ENCODE data around the gene FOSB. TPM values are rescaled to one million over a fixed set of nuclear protein-coding genes. Genes with fewer than 3 reads are reported as not detected.

Gene FOSB
- total RNA-seq, 1 donor from 2014 or later = 13.3 TPM

DNA sequence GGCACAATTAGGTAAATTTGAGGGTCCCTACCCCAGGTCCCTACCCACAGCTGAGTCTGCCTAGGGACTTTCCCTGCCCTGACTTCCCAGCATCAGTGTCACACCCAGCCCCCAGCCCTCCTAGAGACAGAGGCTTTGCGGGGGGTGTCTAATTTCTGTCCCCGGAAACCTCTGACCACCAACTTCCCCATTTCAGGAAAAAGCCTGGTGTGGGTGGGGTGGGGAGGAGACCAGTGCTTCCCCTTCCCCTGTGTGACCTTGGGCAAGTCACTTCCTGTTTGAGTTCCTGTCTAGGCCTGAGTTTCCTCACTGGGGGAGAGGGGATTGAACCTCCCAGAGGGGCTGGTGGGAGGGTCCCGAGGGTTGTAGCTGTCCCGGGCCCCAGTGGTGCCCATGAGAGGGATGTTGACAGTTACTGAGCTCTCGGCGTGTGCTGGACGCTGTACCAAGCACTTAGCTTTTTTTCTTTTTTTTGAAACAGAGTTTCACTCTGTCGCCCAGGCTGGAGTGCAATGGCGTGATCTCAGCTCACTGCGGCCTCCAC lies 47.4 kb downstream of the FOSB start:
- Histone ChIP-seq H2AFZ (ENCODE audit: low read depth, low read length) (no peak overlapping the region), H3K79me2 (ENCODE audit: insufficient read depth, low read length) (peaks cover 88% of the 10 kb centered on the region), H3K9me3 (ENCODE audit: insufficient read depth, low read depth, low read length) (no peaks in the 10 kb centered on the region), H3K36me3 (ENCODE audit: insufficient read depth, low read length) (peaks cover 32% of the 10 kb centered on the region), H3K27ac (ENCODE audit: low read depth, low read length) (no peak overlapping the region), H3K9ac (ENCODE audit: low read length) (no peak overlapping the region), H4K20me1 (ENCODE audit: insufficient read depth, low read length) (peaks cover 95% of the 10 kb centered on the region), H3K27me3 (ENCODE audit: insufficient read depth, low read length) (no peaks in the 10 kb centered on the region), H3K4me3 (ENCODE audit: insufficient read depth, low read depth, low read length) (no peak overlapping the region), H3K4me2 (ENCODE audit: low read length) (peak overlapping the region; percentile 10), H3K4me1 (ENCODE audit: insufficient read depth, low read length) (peaks cover 12% of the 10 kb centered on the region)
- Mint-ChIP-seq H3K9me3 (ENCODE audit: unreplicated experiment) (no peaks in the 10 kb centered on the region), H3K4me3 (ENCODE audit: unreplicated experiment) (peak overlapping the region; percentile 57), H3K27ac (ENCODE audit: unreplicated experiment) (peak overlapping the region; percentile 53), H3K36me3 (ENCODE audit: low read depth, unreplicated experiment) (peaks cover 22% of the 10 kb centered on the region), H3K4me1 (ENCODE audit: low read depth, unreplicated experiment) (peaks cover 21% of the 10 kb centered on the region), H3K27me3 (ENCODE audit: low read depth, unreplicated experiment) (no peaks in the 10 kb centered on the region)
- no peak for FAIRE-seq
- no peak for TF ChIP-seq EZH2 (IDR thresholded peaks at IDR 0.05; ENCODE audit: insufficient read depth, low read length)
- TF ChIP-seq, protein P1, sequence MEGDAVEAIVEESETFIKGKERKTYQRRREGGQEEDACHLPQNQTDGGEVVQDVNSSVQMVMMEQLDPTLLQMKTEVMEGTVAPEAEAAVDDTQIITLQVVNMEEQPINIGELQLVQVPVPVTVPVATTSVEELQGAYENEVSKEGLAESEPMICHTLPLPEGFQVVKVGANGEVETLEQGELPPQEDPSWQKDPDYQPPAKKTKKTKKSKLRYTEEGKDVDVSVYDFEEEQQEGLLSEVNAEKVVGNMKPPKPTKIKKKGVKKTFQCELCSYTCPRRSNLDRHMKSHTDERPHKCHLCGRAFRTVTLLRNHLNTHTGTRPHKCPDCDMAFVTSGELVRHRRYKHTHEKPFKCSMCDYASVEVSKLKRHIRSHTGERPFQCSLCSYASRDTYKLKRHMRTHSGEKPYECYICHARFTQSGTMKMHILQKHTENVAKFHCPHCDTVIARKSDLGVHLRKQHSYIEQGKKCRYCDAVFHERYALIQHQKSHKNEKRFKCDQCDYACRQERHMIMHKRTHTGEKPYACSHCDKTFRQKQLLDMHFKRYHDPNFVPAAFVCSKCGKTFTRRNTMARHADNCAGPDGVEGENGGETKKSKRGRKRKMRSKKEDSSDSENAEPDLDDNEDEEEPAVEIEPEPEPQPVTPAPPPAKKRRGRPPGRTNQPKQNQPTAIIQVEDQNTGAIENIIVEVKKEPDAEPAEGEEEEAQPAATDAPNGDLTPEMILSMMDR (IDR thresholded peaks at IDR 0.05; ENCODE audit: insufficient read depth, low read depth, low read length) = no peak
- DNase-seq (ENCODE audit: low read depth) = no peak

DNA sequence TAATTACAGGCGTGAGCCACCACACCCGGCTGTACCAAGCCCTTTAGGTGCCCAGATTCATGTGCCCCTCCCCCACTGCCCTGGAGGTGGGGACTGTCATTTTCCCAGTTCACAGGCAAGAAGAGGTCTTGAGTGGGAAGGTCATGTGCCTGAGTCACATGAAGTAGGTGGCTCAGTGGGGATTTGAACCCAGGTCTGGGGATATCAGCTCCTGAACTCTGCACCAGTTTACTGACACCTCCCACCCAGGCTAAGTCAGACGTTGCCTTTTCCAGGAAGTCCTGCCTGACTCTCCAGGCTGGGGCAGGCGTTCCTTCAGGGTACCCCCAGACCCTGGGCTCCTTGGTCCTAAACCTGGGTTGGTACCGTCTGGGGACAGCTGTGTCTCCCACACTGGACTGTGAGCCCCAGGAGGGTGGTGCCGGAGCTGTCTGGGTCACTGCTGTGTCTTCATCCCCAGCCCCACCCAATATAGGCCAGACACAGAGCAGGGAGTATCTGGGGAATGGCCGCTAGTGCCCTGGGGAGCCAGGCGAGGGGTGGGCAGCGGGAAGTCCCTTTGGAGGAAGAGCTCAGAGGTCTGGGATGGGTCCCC lies 48.1 kb downstream of the FOSB start:
- peaks cover 95% of the 10 kb centered on the region for H4K20me1 ChIP-seq (ENCODE audit: insufficient read depth, low read length)

More for the DNA sequence above, 48.1 kb downstream of the FOSB start:
- Histone ChIP-seq H3K79me2 (ENCODE audit: insufficient read depth, low read length) (peaks cover 85% of the 10 kb centered on the region), H3K27me3 (ENCODE audit: insufficient read depth, low read length) (no peaks in the 10 kb centered on the region), H3K36me3 (ENCODE audit: insufficient read depth, low read length) (peaks cover 33% of the 10 kb centered on the region), H3K4me3 (ENCODE audit: insufficient read depth, low read depth, low read length) (no peak overlapping the region), H3K27ac (ENCODE audit: low read depth, low read length) (no peak overlapping the region), H3K9me3 (ENCODE audit: insufficient read depth, low read depth, low read length) (no peaks in the 10 kb centered on the region), H3K4me1 (ENCODE audit: insufficient read depth, low read length) (peaks cover 12% of the 10 kb centered on the region), H3K4me2 (ENCODE audit: low read length) (no peak overlapping the region), H2AFZ (ENCODE audit: low read depth, low read length) (no peak overlapping the region), H3K9ac (ENCODE audit: low read length) (no peak overlapping the region)
- no peak for FAIRE-seq
- Mint-ChIP-seq H3K27me3 (ENCODE audit: low read depth, unreplicated experiment) (no peaks in the 10 kb centered on the region), H3K4me3 (ENCODE audit: unreplicated experiment) (peak overlapping the region; percentile 57), H3K36me3 (ENCODE audit: low read depth, unreplicated experiment) (peaks cover 19% of the 10 kb centered on the region), H3K27ac (ENCODE audit: unreplicated experiment) (peak overlapping the region; percentile 53), H3K4me1 (ENCODE audit: low read depth, unreplicated experiment) (peaks cover 21% of the 10 kb centered on the region), H3K9me3 (ENCODE audit: unreplicated experiment) (no peaks in the 10 kb centered on the region)
- DNase-seq (ENCODE audit: low read depth) = no peak
- no peak for TF ChIP-seq EZH2 (IDR thresholded peaks at IDR 0.05; ENCODE audit: insufficient read depth, low read length)
- TF ChIP-seq, protein P1 (IDR thresholded peaks at IDR 0.05; ENCODE audit: insufficient read depth, low read depth, low read length) = no peak
